ENCODE data around the gene NKIRAS2.

GRCh38 chr17:42071810-42072209 lies 51.9 kb downstream of the NKIRAS2 start:
- no peak for TF ChIP-seq CTCF (conservative IDR thresholded peaks at IDR 0.05)
- no peak for TF ChIP-seq EZH2 (IDR thresholded peaks at IDR 0.05; ENCODE audit: low read depth)
